Measurements from ENCODE around the gene IL4I1.

The IL4I1 gene

GRCh38 chr19:49861541-49862378 lies 34.9 kb downstream of the IL4I1 start:
- DNase-seq: no peak

DNA sequence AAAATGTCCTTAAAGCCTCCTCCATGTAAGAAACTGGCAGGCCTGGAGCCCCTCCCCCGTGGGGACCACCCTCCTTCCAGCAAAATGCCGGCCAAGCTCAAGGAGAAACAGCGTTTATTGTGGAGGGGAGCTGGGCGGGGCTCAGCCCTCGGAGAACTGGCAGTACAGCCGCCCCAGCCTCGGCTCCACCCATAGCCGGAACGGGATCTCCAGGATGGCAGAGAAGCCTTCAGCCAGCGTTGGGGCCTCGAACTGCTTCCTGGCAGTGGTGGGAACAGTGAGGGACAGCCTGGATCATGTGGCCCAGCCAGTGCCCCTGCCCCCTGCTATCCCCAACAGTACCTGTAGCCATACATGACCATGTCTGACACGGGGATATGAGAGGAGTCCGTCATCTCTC lies 35.6 kb downstream of the IL4I1 start:
- DNase-seq: no peak

- DNase-seq: no peak
These were observed 36.2 kb downstream of the IL4I1 start for GRCh38 chr19:49860336-49861102.

DNA sequence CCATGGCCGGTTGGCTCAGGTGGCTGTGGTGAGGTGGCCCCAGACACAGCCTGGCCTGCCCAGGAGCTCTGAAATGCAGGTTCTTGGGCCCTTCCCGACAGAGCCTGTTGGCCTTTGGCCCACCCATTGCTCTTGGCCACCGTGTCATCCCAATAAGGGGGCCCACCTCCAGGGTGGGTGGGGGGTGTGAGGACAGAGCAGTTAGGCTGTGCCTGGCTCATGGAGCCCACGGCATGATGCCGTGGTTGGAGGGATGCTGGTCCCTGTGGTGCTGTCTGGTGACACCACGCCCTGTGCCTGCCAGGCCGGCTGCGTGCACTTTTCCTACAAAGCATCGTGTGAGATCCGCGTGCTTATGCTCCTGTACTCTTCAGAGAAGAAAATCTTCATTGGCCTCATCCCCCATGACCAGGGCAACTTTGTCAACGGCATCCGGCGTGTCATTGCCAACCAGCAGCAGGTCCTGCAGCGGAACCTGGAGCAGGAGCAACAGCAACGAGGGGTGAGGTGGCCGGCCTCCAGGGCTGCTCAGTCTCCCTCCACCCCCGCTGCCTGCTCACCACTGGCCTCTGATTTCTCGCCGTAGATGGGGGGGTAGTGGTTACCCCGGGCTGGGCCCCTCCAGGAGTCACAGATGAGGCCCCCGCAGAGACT lies 36.9 kb downstream of the IL4I1 start:
- no peak for DNase-seq

DNA sequence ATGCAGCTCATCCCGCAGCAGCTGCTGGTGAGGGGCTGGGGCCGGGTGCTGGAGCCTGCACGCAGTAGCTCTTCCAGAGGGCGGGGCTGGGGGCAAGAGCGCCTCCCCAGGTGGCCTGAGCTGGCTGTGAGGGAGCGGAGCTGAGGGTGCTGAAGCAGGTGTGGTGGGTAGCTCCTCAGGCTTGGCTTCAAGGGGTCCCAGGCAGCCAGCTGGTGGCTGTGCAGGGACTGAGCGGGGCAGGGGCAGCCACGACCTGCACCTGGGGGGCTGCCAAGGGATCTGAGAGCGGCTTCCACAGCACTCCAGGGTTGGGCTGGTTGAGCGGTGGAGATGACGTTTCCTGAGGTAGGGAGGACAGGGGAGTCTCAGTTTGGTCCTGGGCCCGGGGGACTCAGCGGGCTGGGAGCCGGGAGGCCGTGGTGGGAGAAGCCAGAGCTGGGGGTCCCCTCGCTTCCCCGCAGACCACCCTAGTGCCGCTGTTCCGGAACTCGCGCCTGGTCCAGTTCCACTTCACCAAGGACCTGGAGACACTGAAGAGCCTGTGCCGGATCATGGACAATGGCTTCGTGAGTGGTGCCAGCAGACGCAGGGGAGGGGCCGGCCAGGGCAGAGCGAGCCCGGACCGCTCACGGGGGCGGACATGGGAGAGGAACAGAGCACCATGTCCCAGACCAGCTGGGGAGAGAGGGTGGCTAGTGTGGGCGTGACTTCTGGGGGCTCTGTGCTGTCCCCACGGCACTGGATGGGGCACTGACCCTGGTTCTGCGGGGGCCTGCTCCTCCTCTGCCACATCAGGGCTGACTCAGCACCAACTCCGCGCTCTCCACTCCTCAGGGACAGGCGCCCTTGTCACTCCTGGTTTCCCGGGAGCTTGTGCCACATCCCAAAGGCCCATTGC lies 38.4 kb downstream of the IL4I1 start:
- no peak for DNase-seq

- no peak for DNase-seq
These were observed 38.9 kb downstream of the IL4I1 start for GRCh38 chr19:49857838-49858087.

- DNase-seq: no peak
These were observed 39.4 kb downstream of the IL4I1 start for GRCh38 chr19:49857061-49857837.

DNA sequence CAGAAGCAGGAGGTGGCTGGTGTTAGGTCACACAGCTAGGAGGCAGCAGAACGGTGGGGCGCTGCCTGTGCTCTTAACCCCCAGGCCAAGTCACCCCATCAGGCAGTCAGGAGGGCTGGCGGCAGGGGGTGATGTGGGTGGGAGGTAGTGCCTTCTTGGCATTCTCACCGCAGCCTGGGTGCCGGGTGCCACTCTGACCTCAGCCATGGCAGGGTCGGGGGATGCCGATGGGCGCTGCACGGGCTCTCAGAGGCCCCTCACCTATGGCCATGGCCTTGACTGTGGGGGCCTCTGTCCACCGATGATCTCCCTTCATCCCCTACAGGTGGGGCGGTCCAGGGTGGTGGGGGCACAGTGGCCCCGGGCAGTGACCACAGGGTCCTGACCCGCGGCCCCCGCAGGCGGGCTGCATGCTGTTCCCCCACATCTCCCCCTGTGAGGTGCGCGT lies 40.1 kb downstream of the IL4I1 start:
- DNase-seq: no peak

DNA sequence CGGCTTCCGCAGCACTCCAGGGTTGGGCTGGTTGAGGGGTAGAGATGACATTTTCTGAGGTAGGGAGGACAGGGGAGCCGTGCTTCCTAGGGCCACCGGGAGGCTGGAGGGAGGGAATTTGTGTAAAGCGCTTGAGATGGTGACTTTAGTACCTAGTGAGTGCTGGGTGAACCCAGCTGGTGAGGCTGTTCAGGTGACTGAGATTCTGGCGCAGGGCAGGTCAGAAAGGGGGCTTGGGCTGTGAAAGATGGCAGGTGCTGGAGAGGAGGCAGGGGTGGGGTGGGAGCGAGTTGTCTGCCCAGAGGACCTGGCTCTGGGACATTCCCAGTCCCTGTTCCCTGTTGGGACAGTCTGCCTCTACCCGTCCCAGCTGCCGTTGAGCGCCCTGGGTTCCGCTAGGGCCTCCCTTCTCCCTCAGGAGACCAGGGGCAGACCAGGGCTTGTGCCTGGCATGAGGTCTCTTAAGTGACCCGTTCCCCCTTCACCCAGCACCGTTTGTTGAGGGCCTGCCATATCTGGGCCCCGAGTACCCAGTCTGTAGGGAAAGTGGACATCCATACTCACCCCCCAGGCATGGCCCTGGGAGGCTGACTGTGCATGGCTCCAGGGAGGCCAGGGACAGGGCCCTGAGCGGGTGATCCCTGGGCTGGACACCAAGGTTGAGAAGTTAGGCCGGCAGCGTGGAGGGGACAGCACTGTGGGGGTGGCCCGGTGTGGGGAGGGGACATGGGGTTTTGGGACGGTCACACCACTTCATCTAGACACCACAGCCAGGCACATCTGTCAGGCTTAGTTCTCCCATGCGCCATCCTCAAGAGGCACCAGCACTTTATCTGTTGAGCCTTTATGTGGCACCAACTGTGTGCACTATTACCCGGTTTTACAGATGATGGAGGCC lies 40.8 kb downstream of the IL4I1 start:
- DNase-seq: no peak

- no peak for DNase-seq
These were observed 41.4 kb downstream of the IL4I1 start for GRCh38 chr19:49855277-49855675.

- no peak for DNase-seq
These were observed 42.1 kb downstream of the IL4I1 start for GRCh38 chr19:49854378-49855263.

DNA sequence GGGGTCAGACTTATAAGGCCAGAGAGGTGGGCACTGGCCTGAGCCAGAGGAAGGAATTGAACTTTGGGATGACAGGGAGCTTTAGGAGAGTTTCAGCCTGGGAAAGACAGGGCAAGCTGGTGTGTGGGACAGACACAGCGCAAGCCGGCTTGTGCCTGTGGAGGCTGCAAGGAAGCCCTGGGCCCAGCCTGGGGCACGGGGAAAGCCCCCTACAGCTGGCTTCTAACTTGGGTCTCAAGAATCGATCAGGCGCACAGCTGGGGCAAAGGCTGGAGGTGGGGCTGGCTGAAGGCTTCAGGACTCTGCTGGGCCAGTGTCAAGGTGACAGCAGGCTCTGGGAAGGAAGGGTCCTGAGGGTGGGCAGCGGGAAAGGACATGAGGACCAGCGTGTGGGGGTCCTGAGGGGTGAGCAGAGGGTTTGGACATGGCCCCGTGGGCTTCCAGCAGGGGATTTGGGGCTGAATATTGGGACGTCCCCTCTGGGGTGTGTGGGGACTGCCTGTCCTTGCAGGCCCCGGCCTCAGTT lies 42.8 kb downstream of the IL4I1 start:
- DNase-seq: no peak

- no peak for DNase-seq
These were observed 44.0 kb downstream of the IL4I1 start for GRCh38 chr19:49852631-49853126.

- no peak for DNase-seq
These were observed 45.0 kb downstream of the IL4I1 start for GRCh38 chr19:49851456-49852259.

DNA sequence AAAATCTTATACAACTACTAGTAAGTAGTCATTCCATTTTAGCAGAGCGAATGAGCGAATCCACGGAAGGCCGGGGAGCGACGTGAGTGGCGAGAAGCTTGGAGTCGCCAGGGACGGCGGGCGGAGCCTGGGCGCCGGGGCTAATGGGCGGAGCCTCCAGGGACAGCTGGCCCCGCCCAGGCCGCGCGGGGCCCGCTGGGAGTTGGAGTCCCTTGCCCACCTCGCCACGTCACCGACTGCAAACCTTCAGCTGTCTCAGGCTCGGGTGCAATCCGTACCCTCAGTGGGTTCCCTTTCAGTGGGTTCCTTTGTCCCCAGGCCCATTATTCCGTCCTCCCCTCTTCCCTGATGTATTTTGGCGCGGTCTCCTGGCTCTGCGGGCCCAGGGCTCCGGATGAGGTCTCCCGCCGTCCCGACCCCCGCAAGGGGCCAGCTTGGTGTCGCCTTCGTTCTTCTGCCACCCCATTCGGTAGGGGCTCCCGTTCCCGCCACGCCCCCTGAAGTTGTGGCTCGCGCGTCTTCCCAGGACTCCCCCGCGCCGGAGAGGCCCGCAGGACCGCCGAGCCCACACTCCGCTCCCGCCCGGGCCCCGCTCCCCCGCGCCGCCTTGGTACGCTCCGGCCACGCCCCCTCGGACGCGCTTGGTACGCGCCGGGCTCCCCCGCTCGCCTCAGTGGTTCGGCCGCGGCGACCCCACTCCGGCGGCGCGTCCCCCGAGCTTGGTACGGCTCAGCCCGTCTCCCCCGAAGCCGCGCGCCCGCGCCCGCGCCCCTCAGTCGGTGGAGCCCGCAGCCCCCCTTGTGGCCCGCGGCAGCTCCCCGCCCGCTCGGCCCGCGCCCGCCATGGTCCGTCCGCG lies 46.0 kb downstream of the IL4I1 start, which contains the start of gene PTOV1:
Gene PTOV1 (plus strand): TSS at position 673 of the 856 bp plus-strand sequence.
- DNase-seq: peak; percentile 92

DNA sequence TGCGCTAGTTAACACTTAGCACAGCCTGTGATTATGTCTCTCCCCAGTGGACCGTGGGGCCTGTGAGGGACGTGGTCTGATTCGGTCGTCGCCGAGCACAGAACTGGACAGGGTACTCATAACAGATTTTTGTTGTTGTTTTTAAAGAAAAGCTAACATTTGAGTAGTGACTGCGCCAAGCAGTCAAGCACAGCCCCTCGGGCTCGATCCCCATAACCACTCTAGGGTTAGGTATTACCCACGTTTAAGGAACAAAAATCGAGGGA lies 46.5 kb downstream of the IL4I1 start:
- DNase-seq: no peak

- no peak for DNase-seq
These were observed 47.1 kb downstream of the IL4I1 start for GRCh38 chr19:49849433-49850220.

All from DMS79 treated with DMSO at 0.1 percent for 48 hours (cell line).